Loucy (cell line): ENCODE data around the gene PPP1R1C.

Experiments used
- H2AFZ ChIP-seq: fragments of 200-600 bp; sonication (generic); 2 replicates; pipeline ENCODE4 v1.6.0; 2016; ENCODE audit warnings: antibody characterized with exemption, mild to moderate bottlenecking, low read length, moderate library complexity
- H3F3A ChIP-seq: fragments of 200-600 bp; 2 replicates; pipeline ENCODE4 v1.6.0; 2016; ENCODE audit warnings: antibody characterized with exemption, low read depth, mild to moderate bottlenecking
- H3K27me3 ChIP-seq: fragments of 200-600 bp; sonication (generic); 2 replicates; pipeline ENCODE4 v1.6.1; 2014; ENCODE audit warnings: low read length, mild to moderate bottlenecking; ENCODE audit not compliant: insufficient read depth, poor library complexity, severe bottlenecking
- H3K36me3 ChIP-seq: fragments of 200-600 bp; sonication (generic); 2 replicates; pipeline ENCODE4 v1.6.1; 2016; ENCODE audit warnings: low read length; ENCODE audit not compliant: insufficient read depth
- H3K4me1 ChIP-seq: fragments of 200-600 bp; sonication (generic); 2 replicates; pipeline ENCODE4 v1.5.1; 2014; ENCODE audit warnings: low read length, mild to moderate bottlenecking; ENCODE audit not compliant: insufficient read depth, poor library complexity, severe bottlenecking
- H3K4me2 ChIP-seq: fragments of 200-600 bp; sonication (generic); 2 replicates; pipeline ENCODE4 v1.6.0; 2014; ENCODE audit warnings: antibody characterized with exemption, low read length, low read depth, mild to moderate bottlenecking; ENCODE audit not compliant: poor library complexity, severe bottlenecking
- H3K4me3 ChIP-seq: fragments of 200-600 bp; sonication (generic); 2 replicates; pipeline ENCODE4 v1.5.1; 2014; ENCODE audit warnings: low read length, mild to moderate bottlenecking, mixed read lengths; ENCODE audit not compliant: poor library complexity, severe bottlenecking
- H3K79me2 ChIP-seq: fragments of 200-600 bp; sonication (generic); 2 replicates; pipeline ENCODE4 v1.6.1; 2014; ENCODE audit warnings: low read length; ENCODE audit not compliant: insufficient read depth
- H3K9ac ChIP-seq: fragments of 200-600 bp; sonication (generic); 2 replicates; pipeline ENCODE4 v1.6.0; 2014; ENCODE audit warnings: mild to moderate bottlenecking, low read depth, low read length, moderate library complexity; ENCODE audit not compliant: poor library complexity, severe bottlenecking
- H3K9me2 ChIP-seq: fragments of 200-600 bp; sonication (generic); replicated peaks from 2 replicates; pipeline ENCODE4 v1.6.1; 2016; ENCODE audit warnings: low read depth, low read length, mixed read lengths
- H3K9me3 ChIP-seq: fragments of 200-600 bp; sonication (generic); 2 replicates; pipeline ENCODE4 v1.6.1; 2014; ENCODE audit warnings: mild to moderate bottlenecking, antibody characterized with exemption, low read length, low read depth; ENCODE audit not compliant: insufficient read depth
- H4K20me1 ChIP-seq: fragments of 200-600 bp; sonication (generic); 2 replicates; pipeline ENCODE4 v1.6.0; 2014; ENCODE audit warnings: antibody characterized with exemption, low read length, mild to moderate bottlenecking; ENCODE audit not compliant: insufficient read depth, poor library complexity, severe bottlenecking
- EZH2phosphoT487 ChIP-seq: fragments of 200-600 bp; IDR thresholded peaks from 2 replicates; pipeline ENCODE4 v1.6.1; 2018; ENCODE audit warnings: antibody characterized with exemption, mild to moderate bottlenecking, moderate library complexity, borderline replicate concordance
- TF ChIP-seq, protein P1 (sequence below): fragments of 200-600 bp; sonication (generic); conservative IDR thresholded peaks from 2 replicates; pipeline ENCODE4 v1.5.1; 2014; ENCODE audit warnings: mild to moderate bottlenecking, antibody characterized with exemption, low read length

Gene PPP1R1C

GRCh38 chr2:181947273-181947672 lies 38.4 kb upstream of the PPP1R1C start:
- TF ChIP-seq, protein P1, sequence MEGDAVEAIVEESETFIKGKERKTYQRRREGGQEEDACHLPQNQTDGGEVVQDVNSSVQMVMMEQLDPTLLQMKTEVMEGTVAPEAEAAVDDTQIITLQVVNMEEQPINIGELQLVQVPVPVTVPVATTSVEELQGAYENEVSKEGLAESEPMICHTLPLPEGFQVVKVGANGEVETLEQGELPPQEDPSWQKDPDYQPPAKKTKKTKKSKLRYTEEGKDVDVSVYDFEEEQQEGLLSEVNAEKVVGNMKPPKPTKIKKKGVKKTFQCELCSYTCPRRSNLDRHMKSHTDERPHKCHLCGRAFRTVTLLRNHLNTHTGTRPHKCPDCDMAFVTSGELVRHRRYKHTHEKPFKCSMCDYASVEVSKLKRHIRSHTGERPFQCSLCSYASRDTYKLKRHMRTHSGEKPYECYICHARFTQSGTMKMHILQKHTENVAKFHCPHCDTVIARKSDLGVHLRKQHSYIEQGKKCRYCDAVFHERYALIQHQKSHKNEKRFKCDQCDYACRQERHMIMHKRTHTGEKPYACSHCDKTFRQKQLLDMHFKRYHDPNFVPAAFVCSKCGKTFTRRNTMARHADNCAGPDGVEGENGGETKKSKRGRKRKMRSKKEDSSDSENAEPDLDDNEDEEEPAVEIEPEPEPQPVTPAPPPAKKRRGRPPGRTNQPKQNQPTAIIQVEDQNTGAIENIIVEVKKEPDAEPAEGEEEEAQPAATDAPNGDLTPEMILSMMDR = no peak
- TF ChIP-seq EZH2phosphoT487 = no peak
- H3K79me2 ChIP-seq = no peaks in the 10 kb centered on the region
- no peaks in the 10 kb centered on the region for H3K9me2 ChIP-seq
- no peaks in the 10 kb centered on the region for H3F3A ChIP-seq
- H2AFZ ChIP-seq = 0 out of 2 replicates have a peak overlapping the region, but pooled peaks have one; percentile 18
- H3K4me3 ChIP-seq = no peak overlapping the region
- H3K4me2 ChIP-seq = no peak overlapping the region
- no peaks in the 10 kb centered on the region for H3K36me3 ChIP-seq
- no peaks in the 10 kb centered on the region for H4K20me1 ChIP-seq
- no peaks in the 10 kb centered on the region for H3K27me3 ChIP-seq
- no peaks in the 10 kb centered on the region for H3K9me3 ChIP-seq
- H3K9ac ChIP-seq = no peak overlapping the region
- peaks cover 3% of the 10 kb centered on the region for H3K4me1 ChIP-seq

GRCh38 chr2:181948227-181948626 lies 37.4 kb upstream of the PPP1R1C start:
- Histone ChIP-seq H3F3A (no peaks in the 10 kb centered on the region), H3K79me2 (no peaks in the 10 kb centered on the region), H3K9me3 (no peaks in the 10 kb centered on the region), H3K9ac (no peak overlapping the region), H3K4me2 (no peak overlapping the region), H3K36me3 (no peaks in the 10 kb centered on the region), H2AFZ (no peak overlapping the region), H4K20me1 (no peaks in the 10 kb centered on the region), H3K9me2 (no peaks in the 10 kb centered on the region), H3K4me3 (no peak overlapping the region), H3K27me3 (no peaks in the 10 kb centered on the region), H3K4me1 (peaks cover 7% of the 10 kb centered on the region)
- TF ChIP-seq, protein P1 = no peak
- no peak for TF ChIP-seq EZH2phosphoT487

DNA sequence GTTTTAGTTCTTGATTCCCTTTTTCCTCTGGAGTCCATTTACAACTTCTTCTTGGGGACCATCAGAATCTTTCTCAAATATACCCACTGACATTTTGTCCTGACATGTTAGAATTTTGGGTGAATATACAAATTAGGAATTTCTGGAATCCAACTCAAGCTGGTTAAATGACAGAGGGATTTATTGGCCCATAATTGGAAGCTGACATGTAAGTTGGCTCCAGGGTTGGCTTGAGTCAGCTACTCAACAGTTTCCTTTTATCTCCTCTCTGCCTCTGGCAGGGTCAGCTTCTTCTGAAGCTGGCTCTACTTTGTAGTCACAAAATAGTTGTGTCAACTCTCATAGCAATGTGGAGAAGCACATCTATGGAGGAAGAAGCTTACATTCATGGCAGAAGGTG lies 36.6 kb upstream of the PPP1R1C start:
- Histone ChIP-seq H3K4me3 (no peak overlapping the region), H3K79me2 (no peaks in the 10 kb centered on the region), H3F3A (no peaks in the 10 kb centered on the region), H3K9ac (no peak overlapping the region), H3K9me2 (no peaks in the 10 kb centered on the region), H4K20me1 (no peaks in the 10 kb centered on the region), H3K27me3 (no peaks in the 10 kb centered on the region), H2AFZ (no peak overlapping the region), H3K36me3 (no peaks in the 10 kb centered on the region), H3K9me3 (no peaks in the 10 kb centered on the region), H3K4me2 (no peak overlapping the region), H3K4me1 (peaks cover 10% of the 10 kb centered on the region)
- TF ChIP-seq, protein P1 = no peak
